ENCODE data around the gene SDC1.

SDC1 gene

DNA sequence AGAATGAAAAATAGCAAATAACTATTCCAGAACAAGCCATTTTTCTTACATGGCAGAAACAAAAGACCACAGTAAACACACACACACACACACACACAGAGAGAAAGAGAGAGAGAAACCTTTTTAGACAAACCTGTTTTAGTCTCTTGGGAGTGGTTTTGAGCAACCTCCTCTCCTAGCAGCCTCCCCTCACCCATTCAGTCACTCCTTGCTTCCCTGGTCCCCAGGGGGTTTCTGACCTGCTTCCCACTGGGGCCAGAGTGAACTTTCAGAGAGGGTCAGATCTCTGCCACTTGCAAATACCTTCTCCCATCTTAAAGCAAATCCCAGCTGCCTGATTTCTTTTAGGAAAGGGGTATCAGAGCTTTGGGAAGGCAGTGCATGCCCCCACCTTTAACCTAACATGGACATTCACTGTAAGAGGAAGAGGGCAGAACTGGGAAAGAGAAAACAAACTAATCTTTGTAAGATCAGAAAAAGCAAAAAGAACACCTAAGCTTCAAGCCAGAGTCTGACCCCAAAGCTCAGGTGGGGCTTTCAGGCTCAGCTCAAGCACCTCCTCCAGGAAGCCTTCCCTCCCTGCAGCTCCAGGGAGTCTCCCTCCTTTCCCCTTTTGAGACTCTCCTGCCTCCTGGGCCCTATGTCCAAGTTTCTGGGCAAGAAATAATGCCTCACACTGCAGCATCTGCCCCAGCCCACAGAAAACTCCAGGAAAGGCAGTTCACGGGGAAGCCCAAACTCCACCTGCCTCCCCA, 2.7 kb downstream of the SDC1 start:
- TF ChIP-seq, protein P1, sequence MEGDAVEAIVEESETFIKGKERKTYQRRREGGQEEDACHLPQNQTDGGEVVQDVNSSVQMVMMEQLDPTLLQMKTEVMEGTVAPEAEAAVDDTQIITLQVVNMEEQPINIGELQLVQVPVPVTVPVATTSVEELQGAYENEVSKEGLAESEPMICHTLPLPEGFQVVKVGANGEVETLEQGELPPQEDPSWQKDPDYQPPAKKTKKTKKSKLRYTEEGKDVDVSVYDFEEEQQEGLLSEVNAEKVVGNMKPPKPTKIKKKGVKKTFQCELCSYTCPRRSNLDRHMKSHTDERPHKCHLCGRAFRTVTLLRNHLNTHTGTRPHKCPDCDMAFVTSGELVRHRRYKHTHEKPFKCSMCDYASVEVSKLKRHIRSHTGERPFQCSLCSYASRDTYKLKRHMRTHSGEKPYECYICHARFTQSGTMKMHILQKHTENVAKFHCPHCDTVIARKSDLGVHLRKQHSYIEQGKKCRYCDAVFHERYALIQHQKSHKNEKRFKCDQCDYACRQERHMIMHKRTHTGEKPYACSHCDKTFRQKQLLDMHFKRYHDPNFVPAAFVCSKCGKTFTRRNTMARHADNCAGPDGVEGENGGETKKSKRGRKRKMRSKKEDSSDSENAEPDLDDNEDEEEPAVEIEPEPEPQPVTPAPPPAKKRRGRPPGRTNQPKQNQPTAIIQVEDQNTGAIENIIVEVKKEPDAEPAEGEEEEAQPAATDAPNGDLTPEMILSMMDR (conservative IDR thresholded peaks at IDR 0.05; ENCODE audit: low read depth, low read length), result no peak
- no peak overlapping the region for H3K4me3 ChIP-seq (ENCODE audit: low read length)

DNA sequence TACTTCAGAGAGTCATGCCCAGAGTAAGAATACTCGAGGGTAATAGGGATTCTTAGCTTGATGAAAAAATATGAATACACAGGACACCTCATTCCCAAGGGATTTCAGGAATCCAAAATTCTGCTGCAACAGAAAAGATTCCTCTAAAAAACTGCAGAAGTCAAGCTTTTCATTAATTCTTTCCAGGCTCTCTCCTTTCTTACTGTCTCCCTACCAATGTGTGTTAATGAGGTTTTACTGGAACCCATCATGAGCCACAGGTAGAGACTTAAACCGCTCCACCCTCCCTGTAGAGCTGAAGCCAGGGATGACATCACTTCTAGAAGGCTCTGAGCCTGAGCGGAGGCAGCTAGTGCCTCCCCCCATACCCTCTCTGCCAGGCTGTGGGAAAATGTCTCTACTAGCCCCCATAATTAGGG, 3.4 kb downstream of the SDC1 start:
- TF ChIP-seq, protein P1 (conservative IDR thresholded peaks at IDR 0.05; ENCODE audit: low read depth, low read length), result no peak
- DNase-seq (ENCODE audit: low read depth), result no peak
- no peak overlapping the region for H3K4me3 ChIP-seq (ENCODE audit: low read length)

More for the DNA sequence above, 2.7 kb downstream of the SDC1 start:
- DNase-seq (ENCODE audit: low read depth), result no peak

DNA sequence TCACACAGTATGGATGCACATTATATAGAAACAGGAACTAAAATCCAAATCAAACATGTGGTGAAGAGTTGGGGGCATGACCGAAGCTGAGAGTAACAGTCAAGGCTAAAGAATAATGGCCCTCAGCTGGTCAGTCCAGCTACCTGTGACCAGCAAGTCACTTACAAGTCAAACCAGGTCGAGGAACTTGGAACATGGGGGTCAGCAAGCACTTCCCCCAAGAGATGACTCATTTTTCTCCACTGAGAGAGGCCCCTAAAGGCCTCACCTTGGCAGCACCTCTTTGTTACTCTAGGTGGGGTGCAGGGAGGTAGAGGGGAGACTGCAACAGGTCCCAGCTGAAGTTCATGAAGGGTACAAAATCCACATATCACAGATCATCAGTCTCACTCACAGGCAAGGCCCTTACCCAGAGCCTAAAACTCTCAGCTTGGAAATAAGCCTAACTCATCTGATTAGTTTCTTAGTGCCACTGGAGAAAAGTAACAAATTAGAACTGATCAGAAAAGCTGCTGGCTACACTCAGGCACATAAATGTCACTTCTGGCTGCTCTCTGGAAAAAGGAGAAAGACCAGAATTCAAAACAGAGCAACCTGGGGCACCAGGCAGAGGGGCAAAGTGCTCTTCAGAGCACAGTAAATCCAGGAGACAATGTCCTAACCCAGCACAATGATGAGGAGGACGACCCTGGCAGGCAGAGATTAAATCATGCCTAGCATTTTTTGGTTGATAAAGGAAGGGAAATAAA, 4.0 kb downstream of the SDC1 start:
- TF ChIP-seq, protein P1 (conservative IDR thresholded peaks at IDR 0.05; ENCODE audit: low read depth, low read length), result no peak
- H3K4me3 ChIP-seq (ENCODE audit: low read length), result no peak overlapping the region
- no peak for DNase-seq (ENCODE audit: low read depth)

DNA sequence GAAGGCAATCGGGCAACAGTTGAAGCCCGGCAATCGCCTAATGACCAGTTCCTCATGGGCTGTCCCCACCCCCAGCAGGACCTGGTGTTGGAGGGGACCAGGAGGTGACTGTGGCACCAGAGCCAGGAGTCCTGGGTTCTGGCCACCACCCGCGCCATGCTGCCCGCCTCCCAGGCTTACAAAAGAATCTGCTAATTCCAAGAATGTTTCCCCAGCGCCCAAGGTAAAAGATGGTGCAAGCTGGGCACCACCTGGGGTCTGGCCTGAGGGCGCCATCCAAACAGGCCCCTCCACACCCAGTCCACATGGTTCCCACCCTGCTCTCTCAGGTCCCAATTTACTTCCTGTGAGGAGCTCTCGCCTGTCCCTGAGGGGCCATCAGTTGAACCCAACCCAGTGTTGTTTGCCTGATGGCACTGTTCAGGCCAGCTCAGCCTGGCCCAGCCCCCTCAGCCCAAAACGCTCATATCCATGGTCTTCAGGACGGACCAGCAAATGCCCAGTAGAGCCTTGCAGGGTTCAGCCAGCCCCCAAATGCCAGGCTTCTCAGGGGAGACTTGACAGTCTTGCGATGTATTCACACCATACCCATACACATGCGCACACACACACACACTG, 5.1 kb downstream of the SDC1 start:
- no peak overlapping the region for H3K4me3 ChIP-seq (ENCODE audit: low read length)
- DNase-seq (ENCODE audit: low read depth), result no peak
- TF ChIP-seq, protein P1 (conservative IDR thresholded peaks at IDR 0.05; ENCODE audit: low read depth, low read length), result no peak

DNA sequence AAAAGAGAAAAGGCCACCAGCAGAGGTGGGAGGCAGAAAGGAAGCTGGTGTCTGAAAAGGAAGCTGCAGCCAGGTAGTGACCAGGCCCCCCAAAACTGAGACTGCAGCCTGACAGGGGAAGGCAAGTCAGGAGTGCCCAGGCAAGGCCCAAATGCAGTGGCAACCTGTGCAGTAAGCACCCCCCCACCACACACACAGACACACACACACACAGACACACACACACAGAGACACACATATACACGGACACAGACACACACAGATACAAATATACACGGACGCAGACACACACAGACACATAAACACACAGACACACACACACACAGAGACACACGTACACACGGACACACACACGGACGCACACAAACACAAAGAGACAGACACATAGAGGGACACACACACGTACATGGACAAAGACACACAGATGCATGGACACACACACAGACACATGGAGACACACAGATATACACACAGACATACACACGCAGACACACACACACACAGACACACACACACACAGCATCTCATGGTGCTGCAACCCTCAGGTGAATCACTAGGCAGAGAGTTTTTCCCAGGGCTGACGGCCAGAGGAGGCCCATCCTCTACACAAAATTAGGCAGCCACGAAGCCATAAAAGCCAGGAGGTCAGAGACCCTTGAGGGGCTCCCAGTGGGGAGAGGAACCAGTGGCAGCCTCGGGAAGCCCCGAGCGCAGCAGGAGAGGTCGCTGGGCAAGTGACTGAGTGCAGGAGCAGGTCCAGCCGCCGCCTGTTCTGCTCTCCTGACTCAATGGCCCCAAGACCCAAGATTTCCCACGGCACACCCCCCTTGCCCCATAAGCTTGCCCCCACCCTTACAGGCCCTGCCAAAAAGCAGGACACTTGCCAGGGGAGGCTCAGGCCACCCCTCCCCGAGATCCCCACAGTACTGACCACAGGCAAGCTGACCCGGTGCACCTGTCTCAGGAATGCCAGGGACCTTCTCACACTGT, 6.3 kb downstream of the SDC1 start:
- H3K4me3 ChIP-seq (ENCODE audit: low read length), result no peak overlapping the region
- TF ChIP-seq, protein P1 (conservative IDR thresholded peaks at IDR 0.05; ENCODE audit: low read depth, low read length), result no peak
- DNase-seq (ENCODE audit: low read depth), result no peak

Data from retinal pigment epithelial cell (primary cell).